Measurements from ENCODE around the gene JUNB.

The JUNB gene

GRCh38 chr19:12838182-12838885 lies 47.0 kb downstream of the JUNB start, which contains the start of gene MAST1:
Gene MAST1, plus strand, starts transcription at chr19:12838515. Its CDS starts 58 bp downstream, at chr19:12838573.
- no peak within 1 kb of the TSS for H2BK12ac ChIP-seq (ENCODE audit: low read length)
- no peak within 1 kb of the TSS for H3K27ac ChIP-seq (replicated peaks; ENCODE audit: low read length)
- DNase-seq (ENCODE audit: low spot score) = no peak
- H3K4ac ChIP-seq (ENCODE audit: low read length) = no peak within 1 kb of the TSS
- H4K8ac ChIP-seq (ENCODE audit: low read depth, low read length) = no peak within 1 kb of the TSS
- peak within 1 kb of the TSS; percentile 78 for H3K9ac ChIP-seq (ENCODE audit: low read depth, low read length, poor library complexity)
- peak within 1 kb of the TSS; percentile 98 for H2AFZ ChIP-seq (ENCODE audit: low read length)
- H3K4me2 ChIP-seq (ENCODE audit: insufficient read depth, low read length, poor library complexity, severe bottlenecking) = peak within 1 kb of the TSS; percentile 88
- peak within 1 kb of the TSS; percentile 62 for H2BK15ac ChIP-seq (ENCODE audit: low read length)
- H3K23ac ChIP-seq (ENCODE audit: low read depth, low read length, poor library complexity) = peak within 1 kb of the TSS; percentile 32
- no CpG with 5 or more reads among the region's 69 CpGs for WGBS, 2 donors (ENCODE audit: extremely low coverage in 2 of 2, insufficient read length in 2 of 2, insufficient replicate concordance in 1 of 2)
- H3K4me1 ChIP-seq (ENCODE audit: control insufficient read depth in 2 of 2, insufficient read depth in 1 of 2, low read depth in 1 of 2, low read length in 2 of 2) = peaks cover 10 to 22% of the 10 kb centered on the region in 2 donors
- H3K9me3 ChIP-seq (replicated peaks in 1 of 2; ENCODE audit: control insufficient read depth in 2 of 2, insufficient read depth in 1 of 2, low read depth in 1 of 2, low read length in 2 of 2) = no peaks in the 10 kb centered on the region
- no peak within 1 kb of the TSS for H2BK5ac ChIP-seq (ENCODE audit: low read length)
- no peaks in the 10 kb centered on the region for H3K79me1 ChIP-seq (ENCODE audit: low read depth, low read length)
- no peak within 1 kb of the TSS for H2AK5ac ChIP-seq (ENCODE audit: low read depth, low read length)
- peak within 1 kb of the TSS; percentile 68 to 86 for H3K4me3 ChIP-seq (ENCODE audit: low read length in 2 of 2)
- H3K36me3 ChIP-seq (replicated peaks in 1 of 2; ENCODE audit: control insufficient read depth in 2 of 2, insufficient read depth in 2 of 2, low read length in 2 of 2) = peaks cover 0 to 3% of the 10 kb centered on the region in 2 donors
- H2BK120ac ChIP-seq (ENCODE audit: low read depth, low read length) = no peak within 1 kb of the TSS
- peak within 1 kb of the TSS; percentile 85 for H3K18ac ChIP-seq (ENCODE audit: low read length)
- peaks cover 12 to 31% (median 30%) of the 10 kb centered on the region in 3 experiments for H3K27me3 ChIP-seq (ENCODE audit: control insufficient read depth in 3 of 3, insufficient read depth in 3 of 3, low read depth in 1 of 3, low read length in 3 of 3)
- H4K91ac ChIP-seq (ENCODE audit: low read depth, low read length, poor library complexity) = no peak within 1 kb of the TSS
- H3K14ac ChIP-seq (ENCODE audit: low read length) = no peak within 1 kb of the TSS

- no peaks in the 10 kb centered on the region for H3K9me3 ChIP-seq (replicated peaks in 1 of 2; ENCODE audit: control insufficient read depth in 2 of 2, insufficient read depth in 1 of 2, low read depth in 1 of 2, low read length in 2 of 2)
- peak overlapping the region; percentile 88 for H3K4me2 ChIP-seq (ENCODE audit: insufficient read depth, low read length, poor library complexity, severe bottlenecking)
- H2BK15ac ChIP-seq (ENCODE audit: low read length) = peak overlapping the region; percentile 62
- H2BK12ac ChIP-seq (ENCODE audit: low read length) = no peak overlapping the region
- H3K9ac ChIP-seq (ENCODE audit: low read depth, low read length, poor library complexity) = peak overlapping the region; percentile 73
- H3K4ac ChIP-seq (ENCODE audit: low read length) = no peak overlapping the region
- H3K18ac ChIP-seq (ENCODE audit: low read length) = peak overlapping the region; percentile 85
- peaks cover 10 to 22% of the 10 kb centered on the region in 2 donors for H3K4me1 ChIP-seq (ENCODE audit: control insufficient read depth in 2 of 2, insufficient read depth in 1 of 2, low read depth in 1 of 2, low read length in 2 of 2)
- H3K27ac ChIP-seq (replicated peaks; ENCODE audit: low read length) = no peak overlapping the region
- peak overlapping the region; percentile 68 to 86 for H3K4me3 ChIP-seq (ENCODE audit: low read length in 2 of 2)
- H3K14ac ChIP-seq (ENCODE audit: low read length) = no peak overlapping the region
- no peak for DNase-seq (ENCODE audit: low spot score)
- no peaks in the 10 kb centered on the region for H3K79me1 ChIP-seq (ENCODE audit: low read depth, low read length)
- no peak overlapping the region for H2AK5ac ChIP-seq (ENCODE audit: low read depth, low read length)
- peak overlapping the region; percentile 98 for H2AFZ ChIP-seq (ENCODE audit: low read length)
- H3K36me3 ChIP-seq (replicated peaks in 1 of 2; ENCODE audit: control insufficient read depth in 2 of 2, insufficient read depth in 2 of 2, low read length in 2 of 2) = peaks cover 0 to 3% of the 10 kb centered on the region in 2 donors
- H2BK5ac ChIP-seq (ENCODE audit: low read length) = no peak overlapping the region
- no CpG with 5 or more reads among the region's 21 CpGs for WGBS, 2 donors (ENCODE audit: extremely low coverage in 2 of 2, insufficient read length in 2 of 2, insufficient replicate concordance in 1 of 2)
- H4K91ac ChIP-seq (ENCODE audit: low read depth, low read length, poor library complexity) = no peak overlapping the region
- no peak overlapping the region for H2BK120ac ChIP-seq (ENCODE audit: low read depth, low read length)
- peaks cover 10 to 27% (median 25%) of the 10 kb centered on the region in 3 experiments for H3K27me3 ChIP-seq (ENCODE audit: control insufficient read depth in 3 of 3, insufficient read depth in 3 of 3, low read depth in 1 of 3, low read length in 3 of 3)
- H4K8ac ChIP-seq (ENCODE audit: low read depth, low read length) = no peak overlapping the region
- peak overlapping the region; percentile 32 for H3K23ac ChIP-seq (ENCODE audit: low read depth, low read length, poor library complexity)
Observed at GRCh38 chr19:12838886-12839756, 47.8 kb downstream of the JUNB start.

GRCh38 chr19:12840091-12841079 lies 49.1 kb downstream of the JUNB start:
- Histone ChIP-seq H3K27ac (replicated peaks; ENCODE audit: low read length) (peak overlapping the region; percentile 88), H2BK12ac (ENCODE audit: low read length) (no peak overlapping the region), H2BK120ac (ENCODE audit: low read depth, low read length) (no peak overlapping the region), H3K23ac (ENCODE audit: low read depth, low read length, poor library complexity) (peak overlapping the region; percentile 45), H2AK5ac (ENCODE audit: low read depth, low read length) (no peak overlapping the region), H3K4me2 (ENCODE audit: insufficient read depth, low read length, poor library complexity, severe bottlenecking) (peak overlapping the region; percentile 84), H3K14ac (ENCODE audit: low read length) (peak overlapping the region; percentile 42), H3K4ac (ENCODE audit: low read length) (no peak overlapping the region), H2BK15ac (ENCODE audit: low read length) (no peak overlapping the region), H3K36me3 (replicated peaks in 1 of 2; ENCODE audit: control insufficient read depth in 2 of 2, insufficient read depth in 2 of 2, low read length in 2 of 2) (peaks cover 0 to 4% of the 10 kb centered on the region in 2 donors), H3K79me1 (ENCODE audit: low read depth, low read length) (no peaks in the 10 kb centered on the region), H3K4me1 (ENCODE audit: control insufficient read depth in 2 of 2, insufficient read depth in 1 of 2, low read depth in 1 of 2, low read length in 2 of 2) (peaks cover 10 to 18% of the 10 kb centered on the region in 2 donors), H2AFZ (ENCODE audit: low read length) (peak overlapping the region; percentile 50), H4K91ac (ENCODE audit: low read depth, low read length, poor library complexity) (no peak overlapping the region), H2BK5ac (ENCODE audit: low read length) (no peak overlapping the region), H3K27me3 (ENCODE audit: control insufficient read depth in 3 of 3, insufficient read depth in 3 of 3, low read depth in 1 of 3, low read length in 3 of 3) (peaks cover 0 to 14% (median 12%) of the 10 kb centered on the region in 3 experiments), H3K9me3 (replicated peaks in 1 of 2; ENCODE audit: control insufficient read depth in 2 of 2, insufficient read depth in 1 of 2, low read depth in 1 of 2, low read length in 2 of 2) (no peaks in the 10 kb centered on the region), H3K18ac (ENCODE audit: low read length) (peak overlapping the region; percentile 92), H3K4me3 (ENCODE audit: low read length in 2 of 2) (peak overlapping the region; percentile 20 to 78), H3K9ac (ENCODE audit: low read depth, low read length, poor library complexity) (peak overlapping the region; percentile 22), H4K8ac (ENCODE audit: low read depth, low read length) (no peak overlapping the region)
- DNase-seq (ENCODE audit: low spot score) = peak; percentile 98
- no CpG with 5 or more reads among the region's 43 CpGs for WGBS, 2 donors (ENCODE audit: extremely low coverage in 2 of 2, insufficient read length in 2 of 2, insufficient replicate concordance in 1 of 2)
